Measurements from ENCODE around the gene FAM171A1.
"Not testable (repeated sequence)": the region's sequence is repeated elsewhere in the genome, so short reads cannot be mapped to it uniquely, and the experiment has no call there.

Gene FAM171A1

DNA sequence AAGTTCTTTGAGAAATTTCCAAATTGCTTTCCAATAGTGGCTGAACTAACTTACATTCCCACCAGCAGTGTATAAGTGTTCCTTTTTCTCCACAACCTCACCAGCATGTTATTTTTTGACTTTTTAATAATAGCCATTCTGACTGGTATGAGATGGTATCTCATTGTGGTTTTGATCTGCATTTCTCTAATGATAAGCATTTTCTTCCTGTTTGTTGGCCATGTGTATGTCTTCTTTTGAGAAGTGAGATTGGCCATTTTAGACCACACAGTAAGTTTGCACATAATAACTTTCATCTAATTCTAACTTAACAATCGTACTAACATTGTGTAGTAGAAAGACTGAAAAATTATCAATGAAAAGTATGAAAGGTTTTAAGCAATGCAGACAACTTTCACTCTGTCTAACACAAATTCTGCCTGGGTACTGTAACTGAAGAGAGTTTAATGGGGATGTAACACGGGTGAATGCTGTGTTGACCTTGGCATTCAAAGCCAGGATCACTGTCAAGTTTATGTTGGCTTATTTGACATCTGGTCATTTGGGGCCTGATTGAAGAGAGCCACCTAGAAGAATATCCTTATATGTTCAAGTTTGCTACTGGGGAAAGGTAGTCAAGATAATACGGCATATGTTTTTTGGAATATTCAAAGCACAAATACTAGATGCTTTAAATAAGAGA lies 50.4 kb downstream of the FAM171A1 start:
- no peak for DNase-seq

DNA sequence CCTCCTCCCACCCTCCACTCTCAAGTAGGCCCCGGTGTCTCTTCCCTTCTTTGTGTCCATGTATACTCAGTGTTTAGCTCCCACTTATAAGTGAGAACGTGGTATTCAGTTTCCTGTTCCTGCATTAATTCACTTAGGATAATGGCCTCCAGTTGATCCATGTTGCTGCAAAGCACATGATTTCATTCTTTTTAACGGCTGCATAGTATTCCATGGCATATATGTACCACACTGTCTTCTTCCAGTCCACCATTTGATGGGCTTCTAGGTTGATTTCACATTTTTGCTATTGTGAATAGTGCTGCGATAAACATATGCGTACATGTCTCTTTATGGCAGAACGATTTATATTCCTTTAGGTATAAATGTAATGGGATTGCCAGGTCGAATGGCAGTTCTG lies 51.0 kb downstream of the FAM171A1 start:
- DNase-seq: no peak

DNA sequence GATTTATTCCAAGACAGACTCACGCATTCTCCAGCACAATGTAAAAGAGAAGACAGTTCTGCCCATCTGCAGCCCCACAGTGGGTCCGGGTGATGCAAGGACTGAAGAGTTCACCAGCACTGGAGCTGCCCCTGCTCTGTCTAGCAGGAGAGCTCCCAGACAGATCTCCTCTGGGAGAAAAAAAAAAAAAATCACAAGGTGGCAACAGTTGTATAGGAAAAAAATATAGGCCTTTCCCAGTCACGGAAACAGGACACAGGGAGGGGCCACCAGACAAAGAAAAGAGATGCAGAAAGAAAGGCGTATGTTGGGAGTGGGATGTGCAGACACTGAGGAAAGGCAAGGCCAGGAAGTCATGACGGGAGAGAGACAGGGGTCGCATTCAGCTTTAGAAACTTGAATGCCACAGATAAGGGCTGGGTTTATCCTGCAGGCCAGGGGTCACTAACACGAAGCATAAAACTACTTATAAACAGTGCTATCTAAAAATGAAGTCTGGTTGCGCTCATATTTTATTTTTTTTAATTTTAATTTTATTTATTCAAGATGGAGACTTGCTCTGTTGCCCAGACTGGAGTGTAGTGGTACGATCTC lies 54.1 kb downstream of the FAM171A1 start:
- DNase-seq: no peak

DNA sequence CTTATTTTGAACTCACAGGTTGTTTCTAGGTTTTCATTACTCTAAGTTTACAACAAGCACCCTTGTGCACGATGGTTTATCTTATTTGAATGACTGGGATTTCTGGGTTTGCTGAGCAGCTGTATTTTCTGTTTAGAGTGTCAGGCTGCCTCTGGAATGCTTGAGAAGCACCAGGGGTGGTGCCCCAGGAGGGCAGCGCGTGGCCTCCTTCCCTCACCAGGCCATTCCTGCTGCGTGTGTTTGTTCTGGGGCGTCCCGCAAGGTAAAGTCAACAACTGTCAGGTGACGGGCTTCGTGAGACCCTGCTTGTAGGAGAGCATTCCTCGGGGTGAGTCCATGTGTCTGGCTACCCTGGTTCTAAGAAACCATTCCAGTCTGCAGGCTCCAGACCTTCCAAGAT lies 54.9 kb downstream of the FAM171A1 start:
- no peak for DNase-seq

DNA sequence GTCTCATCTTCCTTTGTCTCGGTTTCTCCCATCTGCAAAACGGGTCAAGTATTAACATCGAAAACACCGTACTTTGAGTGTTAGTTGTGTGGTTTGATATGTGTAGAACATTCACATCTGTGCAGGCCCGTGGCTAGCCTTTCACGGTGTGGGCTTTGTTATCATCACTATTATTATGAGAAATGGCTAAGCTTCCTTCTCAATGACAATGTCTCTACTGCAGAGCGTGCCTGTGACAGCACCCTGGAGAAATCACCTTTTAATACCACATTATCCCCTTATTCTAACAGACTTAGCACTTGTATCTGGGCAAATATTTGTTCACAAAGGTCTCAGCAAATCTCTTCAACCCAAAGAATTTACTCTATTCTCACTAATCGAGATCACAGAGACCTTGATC lies 55.8 kb downstream of the FAM171A1 start:
- no peak for DNase-seq

DNA sequence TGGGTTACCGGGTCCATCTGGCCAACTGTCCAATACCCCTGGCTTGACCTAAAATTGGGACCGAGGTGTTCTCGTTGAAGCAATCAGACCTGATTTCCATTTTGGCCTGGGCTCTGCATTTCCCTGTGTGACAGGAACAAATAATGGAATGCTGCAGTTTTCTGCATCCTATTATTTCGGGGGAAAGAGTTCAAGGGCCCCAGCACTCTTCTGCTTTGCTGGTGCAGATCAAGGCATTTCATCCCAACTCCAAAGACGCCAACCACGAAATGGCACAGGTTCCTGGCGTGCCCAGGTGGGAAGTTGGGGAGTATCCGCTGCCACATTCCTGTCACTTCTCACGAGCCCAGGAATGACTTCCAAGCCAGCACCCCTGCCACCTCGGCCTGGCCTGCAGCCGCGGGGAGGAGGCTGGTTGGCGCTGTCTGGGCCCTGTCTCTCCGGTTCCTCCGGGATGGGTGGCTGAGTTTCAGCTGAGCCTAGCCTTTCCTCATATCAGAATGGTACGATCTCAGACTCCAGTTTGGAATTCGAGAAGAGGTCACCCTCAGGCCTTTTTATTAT lies 56.5 kb downstream of the FAM171A1 start:
- peak in 2 of 56 donors; percentile 15 to 36 for DNase-seq

DNA sequence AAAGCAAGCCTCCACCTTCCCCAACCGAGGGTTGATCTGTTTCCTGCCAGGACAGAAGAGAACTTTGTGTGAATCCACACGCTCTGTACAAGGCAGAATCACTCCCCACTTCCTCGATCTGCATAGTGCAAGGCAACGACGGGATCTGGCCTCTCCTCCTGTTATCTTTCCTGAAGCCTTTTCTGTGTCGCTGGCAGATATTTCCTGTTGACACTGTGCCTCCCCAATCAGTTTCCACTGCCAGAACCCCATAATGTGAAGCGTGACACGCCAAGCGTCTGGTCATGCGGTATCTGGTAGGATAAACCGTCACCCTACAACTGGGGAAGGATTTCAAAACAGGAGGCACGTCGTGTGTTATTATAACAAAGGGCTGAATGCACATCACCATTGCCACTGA lies 57.2 kb downstream of the FAM171A1 start:
- DNase-seq: peak in 44 of 56 donors; percentile 7 to 83 (median 49)

- DNase-seq: peak in 48 of 56 donors; percentile 17 to 79 (median 45)
Measured at GRCh38 chr10:15313047-15313446, 58.0 kb downstream of the FAM171A1 start.

DNA sequence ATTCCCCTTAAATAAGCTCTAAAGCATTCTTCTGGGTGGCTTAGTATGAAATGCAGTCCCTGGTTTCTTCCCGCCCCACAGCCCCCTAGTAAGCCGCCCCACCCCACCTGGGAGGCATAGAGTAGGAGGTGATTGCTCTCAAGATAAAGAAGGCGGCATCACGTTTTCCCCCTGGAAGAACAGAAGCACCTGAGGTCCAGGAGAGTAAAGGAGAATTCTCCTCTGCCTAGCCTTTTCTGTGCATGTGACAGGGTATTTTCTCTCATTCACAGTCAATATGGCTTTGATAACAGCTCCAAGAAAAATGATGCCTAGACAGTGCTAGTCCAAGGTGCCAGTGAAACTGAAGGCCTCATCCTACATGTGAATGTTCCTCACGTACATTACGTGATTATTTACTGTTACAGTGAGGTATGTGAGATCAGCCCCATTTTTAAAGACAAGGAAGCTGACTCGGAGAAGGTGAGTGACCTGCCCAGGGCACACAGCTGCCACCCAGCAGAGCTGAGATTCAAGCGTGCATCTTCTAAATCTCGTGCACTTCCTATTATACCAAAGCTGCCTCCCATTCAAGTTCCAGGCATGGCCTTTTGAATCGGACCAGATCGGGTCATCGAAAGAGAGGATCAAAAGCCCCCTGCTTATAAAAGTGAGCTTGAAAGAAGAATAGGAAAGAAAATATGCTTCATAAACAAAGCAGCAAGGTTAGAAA lies 59.4 kb downstream of the FAM171A1 start:
- DNase-seq: peak in 3 of 56 donors; percentile 8 to 26 (median 24)

GRCh38 chr10:15310776-15311568 lies 60.1 kb downstream of the FAM171A1 start:
- no peak for DNase-seq

DNA sequence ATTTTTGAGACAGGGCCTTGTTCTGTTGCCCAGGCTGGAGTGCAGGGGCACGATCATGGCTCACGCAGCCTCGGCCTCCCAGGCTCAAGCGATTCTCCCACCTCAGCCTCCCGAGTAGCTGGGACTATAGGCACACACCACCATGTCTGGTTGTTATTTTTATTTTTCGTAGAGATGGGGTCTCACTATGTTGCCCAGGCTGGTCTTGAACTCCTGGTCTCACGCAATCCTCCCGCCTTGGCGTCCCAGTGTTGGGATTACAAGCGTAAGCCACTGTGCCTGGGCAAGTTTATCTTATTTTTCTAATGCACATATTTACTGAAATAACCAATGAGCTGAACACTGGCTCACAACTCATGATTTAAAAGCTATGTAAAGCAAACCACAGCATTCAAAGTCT lies 61.9 kb downstream of the FAM171A1 start:
- no peak for DNase-seq

DNA sequence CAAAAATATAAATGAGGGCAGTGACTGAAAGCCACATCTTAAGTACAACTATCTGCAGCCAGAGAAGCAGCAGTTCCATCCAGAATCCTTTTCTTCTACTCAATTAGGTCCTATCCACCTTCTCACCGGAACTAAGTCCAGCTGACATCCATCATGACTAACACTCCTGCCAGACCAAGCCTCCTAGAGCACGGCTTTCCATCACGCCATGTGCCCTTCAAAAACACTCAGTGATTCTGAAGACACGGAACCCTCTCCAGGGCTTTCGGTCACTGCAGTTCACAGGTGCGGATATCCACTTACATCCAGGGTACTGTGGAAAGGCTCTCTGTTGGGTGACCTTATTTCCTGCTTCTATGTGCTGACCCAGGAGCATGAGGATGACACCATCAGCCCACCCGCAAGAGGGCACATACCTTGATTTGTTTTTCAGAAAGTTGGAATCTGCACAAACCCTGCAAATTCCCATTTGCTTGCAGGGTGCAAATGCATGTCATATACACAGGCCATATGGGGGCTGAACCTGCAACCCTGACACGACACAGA lies 64.3 kb downstream of the FAM171A1 start:
- DNase-seq: no peak

DNA sequence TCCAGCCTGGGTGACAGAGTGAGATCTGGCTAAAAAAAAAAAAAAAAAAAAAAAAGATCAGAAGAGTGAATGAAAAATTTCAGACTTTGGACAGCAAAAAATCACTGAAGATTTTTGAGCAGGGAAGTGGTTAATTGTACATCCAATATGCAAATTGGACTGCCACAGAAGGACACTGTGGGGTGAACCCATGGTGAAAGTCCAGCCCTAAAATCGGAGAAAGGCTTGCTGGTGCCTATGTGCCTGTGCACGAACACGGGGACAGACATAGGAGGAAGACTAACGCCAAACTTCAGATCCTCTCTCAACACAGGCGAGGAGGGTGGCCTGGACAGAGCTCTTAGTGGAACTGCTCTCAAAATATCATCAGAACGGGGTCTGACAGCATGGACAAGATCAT lies 65.5 kb downstream of the FAM171A1 start:
- DNase-seq: no peak

GRCh38 chr10:15305161-15305560 lies 65.9 kb downstream of the FAM171A1 start:
- no peak for DNase-seq

DNA sequence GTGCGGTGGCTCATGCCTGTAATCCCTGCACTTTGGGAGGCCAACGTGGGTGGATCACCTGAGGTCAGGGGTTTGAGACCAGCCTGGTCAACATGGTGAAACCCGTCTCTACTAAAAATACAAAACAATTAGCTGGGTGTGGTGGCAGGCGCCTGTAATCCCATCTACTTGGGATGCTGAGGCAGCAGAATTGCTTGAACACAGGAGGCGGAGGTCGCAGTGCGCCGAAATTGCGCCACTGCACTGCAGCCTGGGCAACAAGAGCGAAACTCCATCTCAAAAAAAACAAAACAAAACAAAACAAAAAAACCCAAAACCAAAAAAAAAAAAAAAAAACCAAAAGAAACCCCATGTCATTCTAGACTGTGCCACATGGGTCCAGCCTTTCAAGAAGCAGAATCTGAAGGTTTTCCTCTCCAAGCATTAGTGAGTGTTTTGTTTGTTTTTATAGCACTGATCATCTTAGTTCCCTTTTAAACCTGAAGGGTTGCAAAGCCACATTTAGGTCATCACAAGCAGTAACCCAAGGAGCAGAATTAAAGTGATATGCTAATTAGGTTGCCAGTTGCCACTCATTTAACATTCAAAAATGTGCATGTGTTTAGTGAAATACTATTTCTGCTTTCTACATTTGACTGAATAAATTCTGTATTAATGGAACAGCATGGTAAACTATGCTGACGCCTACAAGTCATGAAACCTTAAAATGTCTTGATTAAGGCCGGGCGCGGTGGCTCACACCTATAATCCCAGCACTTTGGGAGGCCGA lies 68.7 kb downstream of the FAM171A1 start:
- not testable (repeated sequence) for DNase-seq

GRCh38 chr10:15300697-15301096 lies 70.4 kb downstream of the FAM171A1 start:
- DNase-seq: peak in 2 of 56 donors; percentile 25 to 29

DNA sequence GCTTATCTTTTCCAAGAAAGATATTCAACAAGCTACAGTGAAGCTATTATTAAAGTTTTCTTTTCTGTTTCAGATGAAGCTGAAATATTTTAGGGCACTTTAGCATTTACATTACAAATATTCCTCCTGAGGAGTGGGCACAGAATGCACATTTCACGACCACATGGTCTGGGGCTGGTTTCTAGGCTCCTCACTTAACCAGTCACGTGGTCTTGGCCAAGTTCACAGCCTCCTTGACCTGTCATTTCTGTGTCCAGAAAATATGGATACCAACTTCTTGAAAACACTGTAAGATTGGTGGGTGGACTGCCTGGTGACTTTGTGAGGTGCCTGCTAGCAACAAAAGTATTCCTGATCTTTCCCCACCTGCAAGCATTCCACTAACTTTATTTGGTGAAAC lies 70.9 kb downstream of the FAM171A1 start:
- DNase-seq: no peak

DNA sequence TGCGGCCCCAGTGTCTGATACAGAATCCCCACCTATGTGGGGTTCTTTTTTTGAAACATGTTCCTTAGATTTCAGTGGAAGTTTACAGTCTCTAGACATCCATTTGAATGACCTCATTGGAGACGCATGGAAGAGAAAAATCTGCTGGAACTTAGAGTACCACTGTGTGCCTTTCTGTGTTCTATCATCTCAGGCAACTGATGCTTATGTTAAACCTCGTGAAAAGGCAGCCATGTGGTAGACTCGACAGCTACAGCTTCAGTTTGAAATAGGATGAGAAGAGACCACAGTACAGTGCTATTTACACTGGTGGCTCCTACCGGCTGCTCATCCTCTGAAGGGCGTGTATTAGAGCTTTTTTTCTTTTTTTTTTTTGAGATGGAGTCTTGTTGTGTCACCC lies 74.4 kb downstream of the FAM171A1 start:
- no peak for DNase-seq

DNA sequence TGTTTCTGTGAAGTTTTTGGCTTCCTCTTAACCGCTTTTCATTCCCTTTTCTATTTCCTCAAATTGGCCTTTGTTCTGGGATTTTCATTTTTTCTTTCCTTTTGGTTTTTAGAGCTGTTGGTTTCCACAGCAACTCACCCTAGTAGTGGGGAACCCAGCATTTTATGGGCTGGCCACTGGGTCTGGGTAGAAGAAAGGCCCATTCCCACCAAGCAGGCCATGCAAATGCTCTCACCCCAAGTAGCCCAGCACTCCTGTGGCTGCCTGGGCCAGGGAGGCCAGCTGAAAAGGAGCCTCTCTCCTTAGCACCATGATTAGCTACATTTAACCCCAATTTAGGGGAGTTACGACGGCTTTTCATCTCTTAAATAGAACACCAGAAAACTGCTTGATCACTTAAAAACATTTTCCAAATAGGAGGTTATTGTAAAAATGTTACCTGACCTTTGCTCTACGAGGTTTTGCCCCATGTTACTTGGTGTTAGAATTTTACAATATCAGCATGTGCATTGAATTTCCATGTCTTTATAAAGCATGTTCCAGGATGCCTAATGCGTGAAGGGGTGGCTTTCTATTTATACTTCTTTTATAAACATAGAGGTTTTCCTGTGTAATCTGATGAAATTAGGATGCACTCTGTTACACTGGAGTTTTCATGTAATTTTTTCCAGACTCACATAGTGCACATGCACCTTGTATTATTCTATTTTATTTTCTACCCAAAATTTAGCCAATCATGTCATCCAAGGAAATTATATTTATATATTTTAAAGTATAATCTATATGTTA lies 75.4 kb downstream of the FAM171A1 start:
- DNase-seq: peak in 23 of 56 donors; percentile 6 to 63 (median 31)

All from nucleus accumbens (tissue), 56 donors.